ENCODE results near the gene HOXA3. TPM values are rescaled to one million over a fixed set of nuclear protein-coding genes. Genes with fewer than 3 reads are reported as not detected.

Gene HOXA3
- total RNA-seq, 1 donor from 2014 or later = not detected

GRCh38 chr7:27092819-27093110, 59.6 kb downstream of the HOXA3 start:
- Mint-ChIP-seq H3K4me3 (no peak overlapping the region), H3K9me3 (no peaks in the 10 kb centered on the region), H3K27me3 (ENCODE audit: insufficient read depth) (peaks cover 77% of the 10 kb centered on the region), H3K36me3 (ENCODE audit: low read depth) (no peaks in the 10 kb centered on the region), H3K4me1 (ENCODE audit: low read depth) (peaks cover 18% of the 10 kb centered on the region), H3K27ac (no peak overlapping the region)
- DNase-seq (ENCODE audit: low spot score) = no peak
- intact Hi-C loops (cut with micrococcal nuclease) = no loop called here

GRCh38 chr7:27091941-27092818, 60.2 kb downstream of the HOXA3 start:
- intact Hi-C loops (cut with micrococcal nuclease) = no loop called here
- H3K27me3 Mint-ChIP-seq (ENCODE audit: insufficient read depth) = peaks cover 78% of the 10 kb centered on the region
- H3K4me3 Mint-ChIP-seq = no peak overlapping the region
- H3K4me1 Mint-ChIP-seq (ENCODE audit: low read depth) = peaks cover 15% of the 10 kb centered on the region
- no peaks in the 10 kb centered on the region for H3K9me3 Mint-ChIP-seq
- DNase-seq (ENCODE audit: low spot score) = no peak
- no peaks in the 10 kb centered on the region for H3K36me3 Mint-ChIP-seq (ENCODE audit: low read depth)
- no peak overlapping the region for H3K27ac Mint-ChIP-seq

DNA sequence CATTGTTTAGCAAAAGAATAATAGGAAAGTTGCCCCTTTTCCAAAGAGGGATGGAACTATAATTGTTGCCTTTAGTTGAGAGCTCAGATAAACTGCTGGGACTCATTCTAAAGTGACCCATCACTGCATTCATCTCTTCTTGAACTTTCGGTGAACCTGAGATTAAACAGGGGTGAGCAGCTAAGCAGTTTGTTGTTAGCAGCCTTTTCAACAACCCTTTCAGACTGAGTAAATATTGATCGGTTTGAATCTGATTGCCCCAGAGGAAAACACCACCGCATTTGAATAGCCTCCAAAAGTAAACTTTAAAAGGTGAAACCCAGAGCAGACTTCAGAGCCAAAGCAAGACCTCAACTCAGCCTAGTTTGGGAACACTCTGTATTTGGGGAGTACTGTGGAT, 61.3 kb downstream of the HOXA3 start:
- Mint-ChIP-seq H3K36me3 (ENCODE audit: low read depth) (no peaks in the 10 kb centered on the region), H3K27ac (no peak overlapping the region), H3K4me3 (no peak overlapping the region), H3K27me3 (ENCODE audit: insufficient read depth) (peaks cover 79% of the 10 kb centered on the region), H3K9me3 (no peaks in the 10 kb centered on the region), H3K4me1 (ENCODE audit: low read depth) (peaks cover 13% of the 10 kb centered on the region)
- intact Hi-C loops (cut with micrococcal nuclease) = no loop called here
- DNase-seq (ENCODE audit: low spot score) = no peak

GRCh38 chr7:27088002-27088922, 64.1 kb downstream of the HOXA3 start:
- H3K27me3 Mint-ChIP-seq (ENCODE audit: insufficient read depth) = peaks cover 63% of the 10 kb centered on the region
- no peaks in the 10 kb centered on the region for H3K9me3 Mint-ChIP-seq
- H3K4me3 Mint-ChIP-seq = no peak overlapping the region
- no peaks in the 10 kb centered on the region for H3K4me1 Mint-ChIP-seq (ENCODE audit: low read depth)
- H3K27ac Mint-ChIP-seq = no peak overlapping the region
- H3K36me3 Mint-ChIP-seq (ENCODE audit: low read depth) = no peaks in the 10 kb centered on the region
- no peak for DNase-seq (ENCODE audit: low spot score)
- intact Hi-C loops (cut with micrococcal nuclease) = no loop called here

DNA sequence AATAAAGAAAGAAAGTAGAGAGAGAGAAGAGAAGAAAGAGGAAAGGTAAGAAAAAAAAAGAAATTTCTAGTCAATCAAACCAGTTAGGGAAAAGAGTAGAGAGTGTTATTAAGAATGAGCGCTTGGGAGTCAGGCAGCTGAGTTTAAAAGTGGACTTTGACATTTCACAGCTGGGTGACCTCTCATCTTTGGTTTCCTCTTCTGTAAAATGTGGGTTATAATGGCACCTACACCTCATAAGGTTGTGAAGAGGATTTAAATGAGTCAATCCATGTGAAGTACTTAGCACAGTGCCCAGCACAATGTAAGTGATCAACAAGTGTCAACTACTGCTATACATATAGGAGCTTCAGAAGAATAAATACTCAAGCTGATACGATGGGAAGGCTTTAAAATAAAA, 68.7 kb downstream of the HOXA3 start:
- Mint-ChIP-seq H3K4me1 (ENCODE audit: low read depth) (peaks cover 7% of the 10 kb centered on the region), H3K27ac (no peak overlapping the region), H3K9me3 (no peaks in the 10 kb centered on the region), H3K36me3 (ENCODE audit: low read depth) (no peaks in the 10 kb centered on the region), H3K4me3 (no peak overlapping the region), H3K27me3 (ENCODE audit: insufficient read depth) (peaks cover 26% of the 10 kb centered on the region)
- intact Hi-C loops (cut with micrococcal nuclease) = no loop called here
- no peak for DNase-seq (ENCODE audit: low spot score)

DNA sequence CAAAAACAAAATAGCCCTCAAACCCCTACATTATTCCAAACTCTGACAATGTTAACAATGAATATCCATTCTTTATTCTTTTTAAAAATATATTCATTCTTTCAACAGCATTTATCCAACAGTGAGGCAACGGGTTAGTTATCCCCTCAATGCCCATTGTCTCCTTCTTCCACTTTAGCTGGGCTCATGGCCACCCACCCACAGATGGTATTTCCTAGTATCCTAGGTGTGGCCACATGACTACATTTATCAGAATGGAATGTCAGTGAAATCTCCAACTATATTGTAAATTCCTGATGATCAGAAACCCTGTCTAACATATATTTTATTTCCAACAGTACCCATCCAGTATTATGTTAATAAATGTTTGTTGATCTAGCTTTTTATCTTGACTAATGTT, 70.2 kb downstream of the HOXA3 start:
- no peaks in the 10 kb centered on the region for H3K36me3 Mint-ChIP-seq (ENCODE audit: low read depth)
- H3K4me1 Mint-ChIP-seq (ENCODE audit: low read depth) = peaks cover 7% of the 10 kb centered on the region
- no peak for DNase-seq (ENCODE audit: low spot score)
- H3K9me3 Mint-ChIP-seq = no peaks in the 10 kb centered on the region
- intact Hi-C loops (cut with micrococcal nuclease) = no loop called here
- no peak overlapping the region for H3K4me3 Mint-ChIP-seq
- peaks cover 14% of the 10 kb centered on the region for H3K27me3 Mint-ChIP-seq (ENCODE audit: insufficient read depth)
- H3K27ac Mint-ChIP-seq = no peak overlapping the region

GRCh38 chr7:27080844-27081436, 71.4 kb downstream of the HOXA3 start:
- H3K27ac Mint-ChIP-seq = no peak overlapping the region
- H3K27me3 Mint-ChIP-seq (ENCODE audit: insufficient read depth) = peaks cover 8% of the 10 kb centered on the region
- no peaks in the 10 kb centered on the region for H3K36me3 Mint-ChIP-seq (ENCODE audit: low read depth)
- intact Hi-C loops (cut with micrococcal nuclease) = no loop called here
- DNase-seq (ENCODE audit: low spot score) = no peak
- peaks cover 7% of the 10 kb centered on the region for H3K4me1 Mint-ChIP-seq (ENCODE audit: low read depth)
- H3K9me3 Mint-ChIP-seq = no peaks in the 10 kb centered on the region
- H3K4me3 Mint-ChIP-seq = no peak overlapping the region

DNA sequence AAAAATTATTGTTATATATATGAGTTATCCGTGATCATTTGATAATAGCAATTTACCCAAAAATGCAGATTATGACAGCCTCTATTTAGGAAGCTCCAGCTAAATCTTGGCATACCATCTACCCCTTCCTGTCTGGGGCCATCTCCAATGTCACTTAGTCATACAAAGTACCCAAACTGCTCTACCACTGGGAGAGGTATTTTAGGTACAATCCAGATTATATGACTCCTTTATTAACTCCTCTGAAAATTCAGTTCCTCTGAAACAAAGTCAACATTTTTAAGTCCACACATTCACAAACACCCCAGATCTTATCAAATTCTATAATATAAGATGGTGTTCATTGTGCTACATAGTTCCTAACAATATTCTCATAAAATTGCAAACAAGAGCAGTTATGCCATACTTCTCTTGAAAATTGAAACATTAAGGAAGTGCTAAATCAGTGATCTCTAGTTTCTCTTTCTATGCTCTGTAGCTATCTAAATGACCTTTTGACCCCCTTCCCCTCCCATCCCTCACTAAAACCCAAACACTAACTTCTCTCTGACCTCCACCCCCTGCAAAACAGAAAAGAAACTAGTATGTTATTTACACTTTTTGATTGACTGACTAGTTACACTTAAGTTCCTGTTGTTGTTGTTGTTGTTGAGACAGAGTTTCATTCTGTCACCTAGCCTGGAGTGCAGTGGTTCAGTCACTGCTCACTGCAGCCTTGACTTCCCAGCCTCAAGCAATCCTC, 73.0 kb downstream of the HOXA3 start:
- Mint-ChIP-seq H3K27ac (no peak overlapping the region), H3K4me3 (no peak overlapping the region), H3K36me3 (ENCODE audit: low read depth) (no peaks in the 10 kb centered on the region), H3K27me3 (ENCODE audit: insufficient read depth) (peaks cover 3% of the 10 kb centered on the region), H3K4me1 (ENCODE audit: low read depth) (peaks cover 7% of the 10 kb centered on the region), H3K9me3 (no peaks in the 10 kb centered on the region)
- DNase-seq (ENCODE audit: low spot score) = no peak
- intact Hi-C loops (cut with micrococcal nuclease) = no loop called here

- H3K36me3 Mint-ChIP-seq (ENCODE audit: low read depth) = no peaks in the 10 kb centered on the region
- H3K9me3 Mint-ChIP-seq = no peaks in the 10 kb centered on the region
- peaks cover 3% of the 10 kb centered on the region for H3K27me3 Mint-ChIP-seq (ENCODE audit: insufficient read depth)
- intact Hi-C loops (cut with micrococcal nuclease) = no loop called here
- H3K4me3 Mint-ChIP-seq = no peak overlapping the region
- H3K27ac Mint-ChIP-seq = no peak overlapping the region
- no peak for DNase-seq (ENCODE audit: low spot score)
- peaks cover 7% of the 10 kb centered on the region for H3K4me1 Mint-ChIP-seq (ENCODE audit: low read depth)
These were observed 73.7 kb downstream of the HOXA3 start for GRCh38 chr7:27078616-27079233.

- no peak for DNase-seq (ENCODE audit: low spot score)
- no peaks in the 10 kb centered on the region for H3K4me1 Mint-ChIP-seq (ENCODE audit: low read depth)
- no peaks in the 10 kb centered on the region for H3K9me3 Mint-ChIP-seq
- intact Hi-C loops (cut with micrococcal nuclease) = no loop called here
- no peaks in the 10 kb centered on the region for H3K36me3 Mint-ChIP-seq (ENCODE audit: low read depth)
- H3K4me3 Mint-ChIP-seq = no peak overlapping the region
- no peak overlapping the region for H3K27ac Mint-ChIP-seq
- no peaks in the 10 kb centered on the region for H3K27me3 Mint-ChIP-seq (ENCODE audit: insufficient read depth)
These were observed 79.3 kb downstream of the HOXA3 start for GRCh38 chr7:27073076-27073475.

GRCh38 chr7:27071622-27072390, 80.6 kb downstream of the HOXA3 start:
- no peaks in the 10 kb centered on the region for H3K9me3 Mint-ChIP-seq
- no peak overlapping the region for H3K4me3 Mint-ChIP-seq
- intact Hi-C loops (cut with micrococcal nuclease) = no loop called here
- no peaks in the 10 kb centered on the region for H3K4me1 Mint-ChIP-seq (ENCODE audit: low read depth)
- no peaks in the 10 kb centered on the region for H3K27me3 Mint-ChIP-seq (ENCODE audit: insufficient read depth)
- no peak for DNase-seq (ENCODE audit: low spot score)
- H3K36me3 Mint-ChIP-seq (ENCODE audit: low read depth) = no peaks in the 10 kb centered on the region
- H3K27ac Mint-ChIP-seq = no peak overlapping the region

- Mint-ChIP-seq H3K9me3 (no peaks in the 10 kb centered on the region), H3K36me3 (ENCODE audit: low read depth) (no peaks in the 10 kb centered on the region), H3K27ac (no peak overlapping the region), H3K27me3 (ENCODE audit: insufficient read depth) (peaks cover 4% of the 10 kb centered on the region), H3K4me1 (ENCODE audit: low read depth) (no peaks in the 10 kb centered on the region), H3K4me3 (no peak overlapping the region)
- intact Hi-C loops (cut with micrococcal nuclease) = no loop called here
- no peak for DNase-seq (ENCODE audit: low spot score)
These were observed 84.1 kb downstream of the HOXA3 start for GRCh38 chr7:27068259-27068658.

Measured in activated T-helper 1 cell treated with anti-CD3 and anti-CD28 coated beads, Interleukin-12 subunit alpha, Interleukin-12 subunit beta, Interleukin-2, Interleukin-4 antibody, amounts not matched to agents 30 ng/mL and 10 ng/mL and 1 ng/mL, durations not matched to agents 14 hours and 24 hours and 36 hours (primary cell).